MM.1S (cell line): ENCODE measurements around the gene FITM2.
A peak's percentile ranks its signal among the peaks of the same experiment; 100 is the strongest.

Source experiments
- DNase-seq: peaks from one replicate; pipeline ENCODE4 v3.0.0-alpha.2; 2015
- H2AFZ ChIP-seq: fragments of 300-600 bp; sonication (generic); 2 replicates; pipeline ENCODE4 v1.6.0; 2016; ENCODE audit warnings: antibody characterized with exemption, low read length
- H3F3A ChIP-seq: fragments of 300-600 bp; sonication (generic); 2 replicates; pipeline ENCODE4 v1.6.1; 2016; ENCODE audit warnings: mild to moderate bottlenecking, antibody characterized with exemption, low read length, moderate library complexity, mixed read lengths; ENCODE audit not compliant: insufficient read depth
- H3K27ac ChIP-seq: fragments of 300-600 bp; sonication (generic); 2 replicates; pipeline ENCODE4 v1.5.1; 2016; ENCODE audit warnings: mild to moderate bottlenecking, low read length
- H3K27me3 ChIP-seq: fragments of 300-600 bp; sonication (generic); replicated peaks from 2 replicates; pipeline ENCODE4 v1.6.0; 2016; ENCODE audit warnings: low read length; ENCODE audit not compliant: insufficient read depth
- H3K36me3 ChIP-seq: fragments of 300-600 bp; sonication (generic); replicated peaks from 2 replicates; pipeline ENCODE4 v1.6.1; 2016; ENCODE audit warnings: mild to moderate bottlenecking, low read length, mixed read lengths; ENCODE audit not compliant: insufficient read depth
- H3K4me1 ChIP-seq: fragments of 300-600 bp; sonication (generic); 2 replicates; pipeline ENCODE4 v1.6.1; 2016; ENCODE audit warnings: low read length, mixed read lengths
- H3K4me2 ChIP-seq: fragments of 300-600 bp; sonication (generic); 2 replicates; pipeline ENCODE4 v1.6.0; 2016; ENCODE audit warnings: low read depth, low read length
- H3K4me3 ChIP-seq: fragments of 300-600 bp; sonication (generic); 2 replicates; pipeline ENCODE4 v1.5.1; 2016; ENCODE audit warnings: low read length, mixed read lengths
- H3K79me2 ChIP-seq: fragments of 300-600 bp; sonication (generic); 2 replicates; pipeline ENCODE4 v1.6.1; 2016; ENCODE audit warnings: mixed run types, low read length, mixed read lengths
- H3K9ac ChIP-seq: fragments of 300-600 bp; sonication (generic); 2 replicates; pipeline ENCODE4 v1.6.1; 2016; ENCODE audit warnings: low read length, mixed read lengths
- H3K9me2 ChIP-seq: fragments of 300-600 bp; sonication (generic); replicated peaks from 2 replicates; pipeline ENCODE4 v1.6.1; 2016; ENCODE audit warnings: mild to moderate bottlenecking, low read length, mixed read lengths; ENCODE audit not compliant: insufficient read depth
- H3K9me3 ChIP-seq: fragments of 300-600 bp; sonication (generic); replicated peaks from 2 replicates; pipeline ENCODE4 v1.6.1; 2016; ENCODE audit warnings: mild to moderate bottlenecking, low read length, mixed read lengths; ENCODE audit not compliant: insufficient read depth
- H4K20me1 ChIP-seq: fragments of 300-600 bp; sonication (generic); 2 replicates; pipeline ENCODE4 v1.6.1; 2016; ENCODE audit warnings: mild to moderate bottlenecking, low read length, moderate library complexity, mixed read lengths; ENCODE audit not compliant: insufficient read depth
- CTCF ChIP-seq: fragments of 300-600 bp; sonication (generic); IDR thresholded peaks from 2 replicates; pipeline ENCODE4 v1.5.1; 2016; ENCODE audit warnings: antibody characterized with exemption, low read length, mixed read lengths
- EZH2 ChIP-seq: fragments of 300-600 bp; sonication (generic); optimal IDR thresholded peaks from 2 replicates; pipeline ENCODE3; 2017; ENCODE audit warnings: low read depth, mild to moderate bottlenecking, antibody characterized with exemption, low read length, mixed read lengths
- EZH2phosphoT487 ChIP-seq: fragments of 300-600 bp; sonication (generic); IDR thresholded peaks from 2 replicates; pipeline ENCODE4 v1.6.1; 2018; ENCODE audit warnings: antibody characterized with exemption, low read length

Gene FITM2

GRCh38 chr20:44271915-44272663 lies 38.9 kb downstream of the FITM2 start:
- no peak overlapping the region for H3K9ac ChIP-seq
- TF ChIP-seq CTCF (peak; percentile 39), EZH2phosphoT487 (no peak)
- no peaks in the 10 kb centered on the region for H3K9me3 ChIP-seq
- DNase-seq: no peak
- H3K36me3 ChIP-seq: no peaks in the 10 kb centered on the region
- no peaks in the 10 kb centered on the region for H3K9me2 ChIP-seq
- H3K27me3 ChIP-seq: no peaks in the 10 kb centered on the region
- no peaks in the 10 kb centered on the region for H4K20me1 ChIP-seq
- H3K4me2 ChIP-seq: no peak overlapping the region
- no peaks in the 10 kb centered on the region for H3K79me2 ChIP-seq
- no peaks in the 10 kb centered on the region for H3F3A ChIP-seq
- no peaks in the 10 kb centered on the region for H3K4me1 ChIP-seq
- H2AFZ ChIP-seq: no peak overlapping the region
- no peak overlapping the region for H3K27ac ChIP-seq
- H3K4me3 ChIP-seq: no peak overlapping the region

- H3K27me3 ChIP-seq: no peaks in the 10 kb centered on the region
Measured at GRCh38 chr20:44268802-44269201, 42.2 kb downstream of the FITM2 start.

GRCh38 chr20:44264287-44264686 lies 46.7 kb downstream of the FITM2 start:
- no peak for DNase-seq
- H3K36me3 ChIP-seq: no peaks in the 10 kb centered on the region
- H3K9me3 ChIP-seq: no peaks in the 10 kb centered on the region
- H4K20me1 ChIP-seq: no peaks in the 10 kb centered on the region
- H3K9ac ChIP-seq: no peak overlapping the region
- no peak for TF ChIP-seq EZH2phosphoT487
- no peak for TF ChIP-seq CTCF
- no peak for TF ChIP-seq EZH2
- no peaks in the 10 kb centered on the region for H3K79me2 ChIP-seq
- H3F3A ChIP-seq: no peaks in the 10 kb centered on the region
- H3K27ac ChIP-seq: no peak overlapping the region
- H3K4me3 ChIP-seq: no peak overlapping the region
- no peaks in the 10 kb centered on the region for H3K9me2 ChIP-seq
- H3K27me3 ChIP-seq: no peaks in the 10 kb centered on the region
- H2AFZ ChIP-seq: no peak overlapping the region
- no peaks in the 10 kb centered on the region for H3K4me1 ChIP-seq
- no peak overlapping the region for H3K4me2 ChIP-seq

More at GRCh38 chr20:44268802-44269201, 42.2 kb downstream of the FITM2 start:
- H2AFZ ChIP-seq: no peak overlapping the region
- no peaks in the 10 kb centered on the region for H3K9me2 ChIP-seq
- no peaks in the 10 kb centered on the region for H3K79me2 ChIP-seq
- H3K27ac ChIP-seq: no peak overlapping the region
- TF ChIP-seq CTCF: no peak
- TF ChIP-seq EZH2: no peak
- TF ChIP-seq EZH2phosphoT487: no peak
- no peak overlapping the region for H3K9ac ChIP-seq
- no peaks in the 10 kb centered on the region for H3K36me3 ChIP-seq
- H3K4me2 ChIP-seq: no peak overlapping the region
- H3K4me1 ChIP-seq: no peaks in the 10 kb centered on the region
- no peaks in the 10 kb centered on the region for H3F3A ChIP-seq
- no peaks in the 10 kb centered on the region for H4K20me1 ChIP-seq
- no peak overlapping the region for H3K4me3 ChIP-seq
- H3K9me3 ChIP-seq: no peaks in the 10 kb centered on the region
- DNase-seq: no peak
